Endodermal cell (in vitro differentiated cells): ENCODE measurements around the gene KIAA1671. TPM values are rescaled to one million over a fixed set of nuclear protein-coding genes. Genes with fewer than 3 reads are reported as not detected.
A peak's percentile ranks its signal among the peaks of the same experiment; 100 is the strongest.

ENCODE experiments used
- DNase-seq: peaks from one replicate; pipeline ENCODE4 v3.0.0-alpha.2; 2017
- H3K27ac ChIP-seq: 2 replicates; pipeline ENCODE4 v1.5.1; 2013; ENCODE audit warnings: mild to moderate bottlenecking, low read depth, low read length, moderate library complexity
- H3K27me3 ChIP-seq: 2 replicates; pipeline ENCODE4 v1.6.1; 2013; ENCODE audit warnings: mild to moderate bottlenecking, low read length, moderate library complexity; ENCODE audit not compliant: insufficient read depth, control insufficient read depth, poor library complexity, severe bottlenecking
- H3K36me3 ChIP-seq: 2 replicates; pipeline ENCODE4 v1.7.0; 2013; ENCODE audit warnings: mild to moderate bottlenecking, low read length, moderate library complexity; ENCODE audit not compliant: control insufficient read depth, insufficient read depth
- H3K4me1 ChIP-seq: one replicate; pipeline ENCODE4 v1.7.0; 2013; ENCODE audit warnings: low read length; ENCODE audit not compliant: control insufficient read depth, insufficient read depth
- H3K4me3 ChIP-seq: 2 replicates; pipeline ENCODE4 v1.5.1; 2013; ENCODE audit warnings: mild to moderate bottlenecking, low read length, moderate library complexity
- H3K9ac ChIP-seq: 2 replicates; pipeline ENCODE4 v1.6.1; 2013; ENCODE audit warnings: mild to moderate bottlenecking, low read length, moderate library complexity; ENCODE audit not compliant: poor library complexity, severe bottlenecking; ENCODE audit errors: extremely low read depth
- H3K9me3 ChIP-seq: 2 replicates; pipeline ENCODE4 v1.6.1; 2013; ENCODE audit warnings: mild to moderate bottlenecking, low read length, moderate library complexity; ENCODE audit not compliant: control insufficient read depth
- H3K27ac Mint-ChIP-seq: 2 replicates; pipeline ENCODE4 v1.8.0; 2020; ENCODE audit warnings: mixed read lengths
- H3K27me3 Mint-ChIP-seq: 2 replicates; pipeline ENCODE4 v1.8.0; 2021; ENCODE audit warnings: mild to moderate bottlenecking, mixed read lengths; ENCODE audit not compliant: insufficient read depth
- H3K36me3 Mint-ChIP-seq: 2 replicates; pipeline ENCODE4 v1.8.0; 2020; ENCODE audit warnings: low read depth, mixed read lengths
- H3K4me1 Mint-ChIP-seq: 2 replicates; pipeline ENCODE4 v1.8.0; 2020; ENCODE audit warnings: mixed read lengths
- H3K4me3 Mint-ChIP-seq: 2 replicates; pipeline ENCODE4 v1.8.0; 2020; ENCODE audit warnings: mild to moderate bottlenecking, moderate library complexity, mixed read lengths
- H3K9me3 Mint-ChIP-seq: 2 replicates; pipeline ENCODE4 v1.8.0; 2020; ENCODE audit warnings: mild to moderate bottlenecking, mixed read lengths
- WGBS, 2 experiments: methylation state at CpG; one replicate each; pipeline versions ENCODE4 v1.1.5 to v1.1.7; 2013; ENCODE audit warnings: missing lambda C conversion rate in 2 of 2, mixed read lengths in 1 of 2; ENCODE audit not compliant: insufficient coverage in 1 of 2, insufficient read length in 1 of 2; 5-methylcytosine and 5-hydroxymethylcytosine counted together
- total RNA-seq, 2 donors: library from RNA; stranded (reverse); fragmentation: NEBNext Ultra II Directional in 1 of 2; extraction: Animal tissue kit (Norgen Biotek cat#: 25700) in 1 of 2; gene quantifications; 2 replicates in 1 of 2; 3 replicates in 1 of 2; pipeline ENCODE4 v1.2.1, GENCODE V29; 2021
- TF ChIP-seq, protein P1 (sequence below): fragments of 200-600 bp; sonication (generic); conservative IDR thresholded peaks from 2 replicates; pipeline ENCODE4 v1.5.0; 2021; ENCODE audit warnings: antibody characterized with exemption, mild to moderate bottlenecking

Gene KIAA1671
- total RNA-seq, 2 donors from 2014 or later: 38.8 to 43.7 TPM

DNA sequence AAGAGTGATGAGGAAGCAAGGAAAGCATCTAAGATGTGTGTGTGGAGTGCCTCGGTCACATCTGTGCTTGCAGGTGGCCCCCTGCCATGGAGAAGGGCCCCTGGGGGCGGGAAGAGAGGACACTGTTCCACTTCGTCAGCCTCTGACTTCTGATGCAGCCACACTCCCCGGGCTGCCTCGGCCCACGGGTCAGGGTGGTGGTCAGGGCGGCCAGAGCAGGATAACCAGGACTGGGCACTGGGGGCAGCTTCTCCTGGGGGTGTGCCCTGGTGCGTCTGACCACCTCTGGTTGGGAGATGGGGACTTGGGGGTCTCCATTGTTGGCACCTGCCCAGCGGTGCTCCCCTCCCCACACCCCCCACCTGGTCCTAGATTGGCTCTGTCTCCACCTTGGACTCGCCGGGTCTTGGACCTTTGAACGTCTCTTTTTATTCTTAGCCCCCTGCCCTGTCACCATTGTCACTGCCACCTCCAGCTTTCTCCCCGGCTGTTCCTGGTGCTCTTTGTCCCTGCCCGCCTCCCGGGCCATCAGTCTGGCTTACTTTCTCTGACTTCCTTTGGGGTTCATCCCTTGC, 114.4 kb downstream of the KIAA1671 start:
- no peak overlapping the region for H3K4me3 Mint-ChIP-seq
- H3K27ac Mint-ChIP-seq: no peak overlapping the region
- no peak overlapping the region for H3K4me3 ChIP-seq
- TF ChIP-seq, protein P1, sequence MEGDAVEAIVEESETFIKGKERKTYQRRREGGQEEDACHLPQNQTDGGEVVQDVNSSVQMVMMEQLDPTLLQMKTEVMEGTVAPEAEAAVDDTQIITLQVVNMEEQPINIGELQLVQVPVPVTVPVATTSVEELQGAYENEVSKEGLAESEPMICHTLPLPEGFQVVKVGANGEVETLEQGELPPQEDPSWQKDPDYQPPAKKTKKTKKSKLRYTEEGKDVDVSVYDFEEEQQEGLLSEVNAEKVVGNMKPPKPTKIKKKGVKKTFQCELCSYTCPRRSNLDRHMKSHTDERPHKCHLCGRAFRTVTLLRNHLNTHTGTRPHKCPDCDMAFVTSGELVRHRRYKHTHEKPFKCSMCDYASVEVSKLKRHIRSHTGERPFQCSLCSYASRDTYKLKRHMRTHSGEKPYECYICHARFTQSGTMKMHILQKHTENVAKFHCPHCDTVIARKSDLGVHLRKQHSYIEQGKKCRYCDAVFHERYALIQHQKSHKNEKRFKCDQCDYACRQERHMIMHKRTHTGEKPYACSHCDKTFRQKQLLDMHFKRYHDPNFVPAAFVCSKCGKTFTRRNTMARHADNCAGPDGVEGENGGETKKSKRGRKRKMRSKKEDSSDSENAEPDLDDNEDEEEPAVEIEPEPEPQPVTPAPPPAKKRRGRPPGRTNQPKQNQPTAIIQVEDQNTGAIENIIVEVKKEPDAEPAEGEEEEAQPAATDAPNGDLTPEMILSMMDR: no peak
- H3K27ac ChIP-seq: no peak overlapping the region
- no peak overlapping the region for H3K9ac ChIP-seq
- H3K4me1 ChIP-seq: no peaks in the 10 kb centered on the region
- no peak for DNase-seq
- H3K9me3 ChIP-seq: no peaks in the 10 kb centered on the region
- 94 to 95% methylated on average over 7 to 15 of the region's 15 CpGs for WGBS, 2 experiments
- H3K27me3 ChIP-seq: no peaks in the 10 kb centered on the region
- H3K9me3 Mint-ChIP-seq: no peaks in the 10 kb centered on the region
- H3K27me3 Mint-ChIP-seq: no peaks in the 10 kb centered on the region
- H3K4me1 Mint-ChIP-seq: no peaks in the 10 kb centered on the region
- H3K36me3 Mint-ChIP-seq: peaks cover 16% of the 10 kb centered on the region
- peaks cover 8% of the 10 kb centered on the region for H3K36me3 ChIP-seq

DNA sequence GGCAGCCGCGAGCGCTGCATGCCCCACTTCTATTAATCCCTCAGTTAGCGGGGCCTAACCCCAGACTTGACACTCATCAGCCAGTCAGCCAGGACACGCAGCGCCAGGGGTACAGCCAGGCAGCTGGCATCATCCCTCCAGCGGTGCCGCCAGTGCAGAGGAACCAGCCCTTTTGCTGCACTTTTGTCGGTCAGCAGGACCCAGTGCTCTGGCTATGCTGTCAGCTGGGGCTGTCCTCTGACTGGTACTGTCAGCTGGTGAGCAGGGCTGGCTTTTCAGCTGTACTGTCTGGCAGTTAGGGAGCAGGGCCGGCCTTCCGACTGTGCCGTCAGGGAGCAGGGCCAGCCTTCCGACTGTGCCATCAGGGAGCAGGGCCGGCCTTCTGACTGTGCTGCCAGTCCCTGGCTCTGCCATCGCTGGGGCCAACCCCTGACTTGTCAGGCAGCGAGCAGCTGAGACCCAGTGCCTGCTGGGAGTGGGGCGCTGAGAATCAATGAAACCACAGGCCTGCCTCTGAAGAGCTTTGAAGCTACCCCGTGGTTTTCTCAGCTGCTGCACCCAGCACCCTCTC, 115.4 kb downstream of the KIAA1671 start:
- no peaks in the 10 kb centered on the region for H3K27me3 Mint-ChIP-seq
- WGBS, 2 experiments: 93 to 97% methylated on average over 12 to 18 of the region's 18 CpGs
- Histone ChIP-seq H3K4me3 (no peak overlapping the region), H3K27ac (peak overlapping the region; percentile 32), H3K4me1 (no peaks in the 10 kb centered on the region), H3K9me3 (no peaks in the 10 kb centered on the region), H3K27me3 (no peaks in the 10 kb centered on the region), H3K36me3 (peaks cover 8% of the 10 kb centered on the region), H3K9ac (no peak overlapping the region)
- H3K36me3 Mint-ChIP-seq: peaks cover 14% of the 10 kb centered on the region
- H3K9me3 Mint-ChIP-seq: no peaks in the 10 kb centered on the region
- TF ChIP-seq, protein P1: no peak
- no peak for DNase-seq
- no peak overlapping the region for H3K27ac Mint-ChIP-seq
- H3K4me3 Mint-ChIP-seq: no peak overlapping the region
- H3K4me1 Mint-ChIP-seq: no peaks in the 10 kb centered on the region

DNA sequence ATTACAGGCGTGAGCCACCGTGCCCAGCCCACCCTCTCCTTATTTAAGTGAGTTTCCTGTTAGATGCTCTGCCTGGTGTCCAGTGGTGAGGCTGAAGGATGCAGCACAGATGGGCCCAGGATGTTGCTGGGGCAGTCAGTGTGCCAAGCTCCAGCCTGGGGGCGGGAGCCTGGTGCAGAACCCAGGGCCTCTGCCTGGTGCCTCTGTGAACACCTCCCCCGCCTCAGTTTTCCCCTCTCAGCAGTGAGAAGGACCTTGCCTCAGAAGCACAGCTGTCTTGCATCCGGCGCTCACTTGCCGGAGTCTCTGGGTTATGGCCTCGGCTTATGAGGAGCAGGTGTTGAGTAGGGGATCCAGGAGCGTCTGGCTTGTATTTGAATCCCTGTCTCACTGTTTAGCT, 116.2 kb downstream of the KIAA1671 start:
- Mint-ChIP-seq H3K4me3 (no peak overlapping the region), H3K4me1 (no peaks in the 10 kb centered on the region), H3K36me3 (peaks cover 8% of the 10 kb centered on the region), H3K27me3 (no peaks in the 10 kb centered on the region), H3K9me3 (no peaks in the 10 kb centered on the region), H3K27ac (no peak overlapping the region)
- Histone ChIP-seq H3K9me3 (no peaks in the 10 kb centered on the region), H3K4me1 (no peaks in the 10 kb centered on the region), H3K27ac (no peak overlapping the region), H3K27me3 (no peaks in the 10 kb centered on the region), H3K36me3 (peaks cover under 1% of the 10 kb centered on the region), H3K9ac (no peak overlapping the region), H3K4me3 (no peak overlapping the region)
- DNase-seq: no peak
- WGBS, 2 experiments: 95 to 97% methylated on average over 6 to 9 of the region's 9 CpGs
- TF ChIP-seq, protein P1: no peak
